ENCODE results near the gene NUMA1.

DNA sequence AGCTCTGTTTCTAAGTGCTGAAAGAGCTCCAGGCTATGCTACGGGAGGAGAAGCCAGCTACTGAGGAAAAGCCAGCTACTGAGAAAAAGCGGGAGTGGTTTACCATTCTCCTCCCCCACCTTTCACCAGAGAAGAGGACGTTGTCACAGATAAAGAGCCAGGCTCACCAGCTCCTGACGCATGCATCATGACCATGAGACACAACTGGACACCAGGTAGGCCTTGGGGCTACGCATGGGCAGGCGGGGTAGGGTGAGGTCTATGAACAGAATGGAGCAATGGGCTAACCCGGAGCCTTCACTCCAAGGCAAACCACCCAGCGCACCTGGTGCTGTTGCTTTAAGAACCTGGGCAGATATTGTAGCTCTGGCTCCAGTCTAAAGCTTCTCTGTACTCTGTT, 80.5 kb downstream of the NUMA1 start:
- TF ChIP-seq CTCF (conservative IDR thresholded peaks at IDR 0.05) (no peak), ZFX (IDR thresholded peaks at IDR 0.05) (no peak)
